WI38 (cell line): ENCODE data around the gene UGT1A7.

Experiments used
- H3K4me3 ChIP-seq: 2 replicates; pipeline ENCODE4 v1.5.1; 2011; ENCODE audit warnings: low read depth, mild to moderate bottlenecking, control low read depth, low read length
- CTCF ChIP-seq: IDR thresholded peaks from 2 replicates; pipeline ENCODE4 v1.5.1; 2012; ENCODE audit warnings: low read depth, mild to moderate bottlenecking, control low read depth, low read length

The UGT1A7 gene

GRCh38 chr2:233794128-233794658, 112.5 kb downstream of the UGT1A7 start:
- H3K4me3 ChIP-seq = no peak overlapping the region
- no peak for TF ChIP-seq CTCF

- H3K4me3 ChIP-seq = no peak overlapping the region
- TF ChIP-seq CTCF = no peak
Measured at GRCh38 chr2:233795735-233796171, 114.1 kb downstream of the UGT1A7 start.

GRCh38 chr2:233796254-233796653, 114.6 kb downstream of the UGT1A7 start:
- H3K4me3 ChIP-seq = no peak overlapping the region
- no peak for TF ChIP-seq CTCF

GRCh38 chr2:233798335-233799086, 116.8 kb downstream of the UGT1A7 start:
- no peak overlapping the region for H3K4me3 ChIP-seq
- TF ChIP-seq CTCF = no peak

- H3K4me3 ChIP-seq = no peak overlapping the region
Measured at GRCh38 chr2:233799087-233799665, 117.5 kb downstream of the UGT1A7 start.

GRCh38 chr2:233799716-233800115, 118.0 kb downstream of the UGT1A7 start:
- TF ChIP-seq CTCF = no peak
- no peak overlapping the region for H3K4me3 ChIP-seq

More at GRCh38 chr2:233799087-233799665, 117.5 kb downstream of the UGT1A7 start:
- TF ChIP-seq CTCF = no peak

GRCh38 chr2:233800208-233800607, 118.5 kb downstream of the UGT1A7 start:
- H3K4me3 ChIP-seq = no peak overlapping the region
- no peak for TF ChIP-seq CTCF
